HEK293 (cell line): ENCODE data around the gene CMC1.

Source experiments
- GLIS2 ChIP-seq: fragments of 450-650 bp; formaldehyde crosslinking; IDR thresholded peaks from 2 replicates; pipeline ENCODE4 v1.5.1; 2016; ENCODE audit warnings: missing biosample characterization, missing genetic modification characterization
- ZNF530 ChIP-seq: fragments of 450-650 bp; formaldehyde crosslinking; IDR thresholded peaks from 2 replicates; pipeline ENCODE4 v1.5.1; 2016; ENCODE audit warnings: low read depth, missing biosample characterization, missing genetic modification characterization
- TF ChIP-seq, protein P1 (sequence below): fragments of 450-650 bp; formaldehyde crosslinking; IDR thresholded peaks from 2 replicates; pipeline ENCODE4 v1.5.1; 2016; ENCODE audit warnings: missing biosample characterization, missing genetic modification characterization
- TF ChIP-seq, protein P2 (sequence below): fragments of 450-650 bp; formaldehyde crosslinking; IDR thresholded peaks from 2 replicates; pipeline ENCODE4 v1.5.1; 2016; ENCODE audit warnings: missing biosample characterization, missing genetic modification characterization

DNA sequence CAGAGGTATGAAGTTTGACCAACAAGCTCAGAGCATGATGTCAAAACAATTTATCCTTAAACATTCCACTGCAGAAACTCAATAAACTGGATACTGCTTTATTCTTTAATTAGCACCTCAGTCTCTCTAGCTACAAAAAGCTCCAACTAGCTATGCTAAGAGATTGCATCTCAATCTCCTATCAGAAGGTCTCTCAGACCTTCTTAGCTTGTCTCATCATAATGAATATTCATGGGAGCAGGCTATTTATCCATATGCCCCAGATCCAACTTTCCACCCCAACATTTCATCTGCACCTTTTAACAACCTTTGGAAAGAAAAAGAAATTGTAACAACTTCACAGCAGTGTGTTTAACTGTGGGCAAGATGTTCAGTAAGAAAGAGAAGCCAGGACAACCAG is 95.8 kb downstream of the CMC1 start:
- TF ChIP-seq ZNF530 (tag by site-specific recombination) (no peak), GLIS2 (tag by site-specific recombination) (no peak)
- TF ChIP-seq, protein P1, sequence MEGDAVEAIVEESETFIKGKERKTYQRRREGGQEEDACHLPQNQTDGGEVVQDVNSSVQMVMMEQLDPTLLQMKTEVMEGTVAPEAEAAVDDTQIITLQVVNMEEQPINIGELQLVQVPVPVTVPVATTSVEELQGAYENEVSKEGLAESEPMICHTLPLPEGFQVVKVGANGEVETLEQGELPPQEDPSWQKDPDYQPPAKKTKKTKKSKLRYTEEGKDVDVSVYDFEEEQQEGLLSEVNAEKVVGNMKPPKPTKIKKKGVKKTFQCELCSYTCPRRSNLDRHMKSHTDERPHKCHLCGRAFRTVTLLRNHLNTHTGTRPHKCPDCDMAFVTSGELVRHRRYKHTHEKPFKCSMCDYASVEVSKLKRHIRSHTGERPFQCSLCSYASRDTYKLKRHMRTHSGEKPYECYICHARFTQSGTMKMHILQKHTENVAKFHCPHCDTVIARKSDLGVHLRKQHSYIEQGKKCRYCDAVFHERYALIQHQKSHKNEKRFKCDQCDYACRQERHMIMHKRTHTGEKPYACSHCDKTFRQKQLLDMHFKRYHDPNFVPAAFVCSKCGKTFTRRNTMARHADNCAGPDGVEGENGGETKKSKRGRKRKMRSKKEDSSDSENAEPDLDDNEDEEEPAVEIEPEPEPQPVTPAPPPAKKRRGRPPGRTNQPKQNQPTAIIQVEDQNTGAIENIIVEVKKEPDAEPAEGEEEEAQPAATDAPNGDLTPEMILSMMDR (tag by site-specific recombination), result no peak
- TF ChIP-seq, protein P2, sequence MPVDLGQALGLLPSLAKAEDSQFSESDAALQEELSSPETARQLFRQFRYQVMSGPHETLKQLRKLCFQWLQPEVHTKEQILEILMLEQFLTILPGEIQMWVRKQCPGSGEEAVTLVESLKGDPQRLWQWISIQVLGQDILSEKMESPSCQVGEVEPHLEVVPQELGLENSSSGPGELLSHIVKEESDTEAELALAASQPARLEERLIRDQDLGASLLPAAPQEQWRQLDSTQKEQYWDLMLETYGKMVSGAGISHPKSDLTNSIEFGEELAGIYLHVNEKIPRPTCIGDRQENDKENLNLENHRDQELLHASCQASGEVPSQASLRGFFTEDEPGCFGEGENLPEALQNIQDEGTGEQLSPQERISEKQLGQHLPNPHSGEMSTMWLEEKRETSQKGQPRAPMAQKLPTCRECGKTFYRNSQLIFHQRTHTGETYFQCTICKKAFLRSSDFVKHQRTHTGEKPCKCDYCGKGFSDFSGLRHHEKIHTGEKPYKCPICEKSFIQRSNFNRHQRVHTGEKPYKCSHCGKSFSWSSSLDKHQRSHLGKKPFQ (tag by site-specific recombination), result no peak
